Adrenal gland (tissue), 12 donors: ENCODE results near the gene GPBAR1. TPM values are rescaled to one million over a fixed set of nuclear protein-coding genes. Genes with fewer than 3 reads are reported as not detected.
A peak's percentile ranks its signal among the peaks of the same experiment; 100 is the strongest.

Experiments
- DNase-seq, 7 donors: peaks; one replicate each; pipeline ENCODE4 v3.0.0-alpha.2; 2019 to 2020
- H3K27ac ChIP-seq, 5 donors: fragments of 200-600 bp; sonication (generic) in 4 of 5; 1 replicate in 3 of 5; 2 replicates in 2 of 5; pipeline versions ENCODE4 v1.5.1 to v1.8.0; 2016 to 2020; ENCODE audit warnings: mild to moderate bottlenecking in 1 of 5
- H3K27me3 ChIP-seq: fragments of 200-600 bp; 2 replicates; pipeline ENCODE4 v1.8.0; 2021
- H3K36me3 ChIP-seq, 2 donors: fragments of 200-600 bp; replicated peaks in 1 of 2; 1 replicate in 1 of 2; 2 replicates in 1 of 2; pipeline versions ENCODE4 v1.5.1 to v1.8.0; 2018 to 2022
- H3K4me1 ChIP-seq, 2 donors: fragments of 200-600 bp; replicated peaks in 1 of 2; 1 replicate in 1 of 2; 2 replicates in 1 of 2; pipeline versions ENCODE4 v1.5.1 to v1.8.0; 2018 to 2021
- H3K4me3 ChIP-seq, 4 donors: fragments of 200-600 bp; sonication (generic) in 3 of 4; one replicate each; pipeline ENCODE4 v1.5.1; 2016 to 2018
- H3K9me3 ChIP-seq, 3 donors: fragments of 200-600 bp; sonication (generic) in 1 of 3; replicated peaks in 1 of 3; 1 replicate in 2 of 3; 2 replicates in 1 of 3; pipeline versions ENCODE4 v1.5.1 to v1.8.0; 2016 to 2021
- CTCF ChIP-seq, 6 experiments: fragments of 450-650 bp in 4 of 6; fragments of 200-600 bp in 2 of 6; sonication (generic) in 1 of 6; IDR thresholded peaks; 1 replicate in 5 of 6; 2 replicates in 1 of 6; pipeline versions ENCODE4 v1.5.1 to v1.8.0; 2016 to 2021; ENCODE audit warnings: antibody characterized with exemption in 6 of 6, mild to moderate bottlenecking in 2 of 6, moderate library complexity in 1 of 6
- POLR2A ChIP-seq, 2 donors: fragments of 450-650 bp; IDR thresholded peaks; one replicate each; pipeline ENCODE4 v1.6.1; 2017; ENCODE audit warnings: antibody characterized with exemption in 2 of 2, mild to moderate bottlenecking in 2 of 2, moderate library complexity in 1 of 2
- WGBS, 4 donors: extraction: QIAGEN DNeasy Blood & Tissue Kit in 2 of 4; methylation state at CpG; one replicate each; pipeline versions ENCODE4 v1.1.5 to v1.1.7; 2013 to 2017; 5-methylcytosine and 5-hydroxymethylcytosine counted together
- intact Hi-C, 2 donors: fragments of 100-400 bp; cut with DNase I; formaldehyde crosslinking; loops; one replicate each; pipeline versions ENCODE4 v1.14.1 to v1.15.0; 2022 to 2023
- polyA plus RNA-seq, 3 donors: library from polyadenylated mRNA; stranded (reverse); fragments of 200-250 nt in 2 of 3; fragments of 350-450 nt in 1 of 3; fragmentation: Illumina TruSeq in 1 of 3; extraction: RNeasy Lipid Tissue Mini Kit (QIAGEN cat#74804) in 1 of 3; gene quantifications; one replicate each; pipeline ENCODE4 v1.2.3, GENCODE V29; 2013 to 2014
- total RNA-seq, 9 donors: library from RNA; depleted of rRNA in 4 of 9; stranded (reverse); fragments of >200 nt in 4 of 9; fragments of 120-200 nt in 1 of 9; fragmentation: NEBNext Ultra II Directional in 1 of 9; extraction: Animal tissue kit (Norgen Biotek cat#: 25700) in 1 of 9; gene quantifications; one replicate each; pipeline versions ENCODE4 v1.1.0 to v1.2.4, GENCODE V29; 2013 to 2023
- donor health status: healthy with polysubstance abuse.
- donor health status: Bipolar disorder and iron deficiency.
- donor health status: DM: yes; HTN: yes; CAD: no.
- donor health status: DM: no; HTN: no; CAD: no.
- donor health status: DM: no; HTN: no; CAD: no.
- donor health status: DM: yes; HTN: yes; CAD: no.

Gene GPBAR1
- total and polyA plus RNA-seq, 12 donors, result 0.11 to 15.3 (median 2.9) TPM

- H3K27me3 ChIP-seq, result no peaks in the 10 kb centered on the region
- H3K4me3 ChIP-seq, result no peak overlapping the region
- intact Hi-C loops, result no loop called here
- TF ChIP-seq CTCF (IDR thresholded peaks at IDR 0.05) (no peak), POLR2A (IDR thresholded peaks at IDR 0.05) (no peak)
- WGBS, 4 donors, result 87 to 93% (median 91%) methylated on average over 4 of the region's 4 CpGs
- H3K36me3 ChIP-seq, result peaks cover 0 to 89% of the 10 kb centered on the region in 2 donors
- H3K9me3 ChIP-seq, result no peaks in the 10 kb centered on the region
- no peak overlapping the region for H3K27ac ChIP-seq
- DNase-seq, result no peak
- peaks cover 4 to 15% of the 10 kb centered on the region in 2 donors for H3K4me1 ChIP-seq
Observed at GRCh38 chr2:218236829-218237228, 24.0 kb upstream of the GPBAR1 start.

GRCh38 chr2:218238887-218239286 lies 21.9 kb upstream of the GPBAR1 start:
- TF ChIP-seq CTCF (IDR thresholded peaks at IDR 0.05) (no peak), POLR2A (IDR thresholded peaks at IDR 0.05) (no peak)
- no peaks in the 10 kb centered on the region for H3K27me3 ChIP-seq
- peaks cover 3 to 15% of the 10 kb centered on the region in 2 donors for H3K4me1 ChIP-seq
- H3K4me3 ChIP-seq, result no peak overlapping the region
- peak overlapping the region in 3 of 5 donors; percentile 5 to 54 (median 46) for H3K27ac ChIP-seq
- DNase-seq, result no peak
- H3K9me3 ChIP-seq, result no peaks in the 10 kb centered on the region
- intact Hi-C loops, result no loop called here
- 64 to 75% (median 72%) methylated on average over 1 of the region's 1 CpG for WGBS, 4 donors
- H3K36me3 ChIP-seq, result peaks cover 0 to 91% of the 10 kb centered on the region in 2 donors

- H3K36me3 ChIP-seq, result peaks cover 0 to 98% of the 10 kb centered on the region in 2 donors
- no peaks in the 10 kb centered on the region for H3K9me3 ChIP-seq
- no peak for DNase-seq
- H3K27ac ChIP-seq, result no peak overlapping the region
- intact Hi-C loops, result no loop called here
- TF ChIP-seq POLR2A (IDR thresholded peaks at IDR 0.05) (no peak), CTCF (IDR thresholded peaks at IDR 0.05) (no peak)
- 86 to 93% (median 87%) methylated on average over 1 of the region's 1 CpG for WGBS, 4 donors
- peaks cover 0 to 7% of the 10 kb centered on the region in 2 donors for H3K4me1 ChIP-seq
- H3K4me3 ChIP-seq, result no peak overlapping the region
- no peaks in the 10 kb centered on the region for H3K27me3 ChIP-seq
Observed at GRCh38 chr2:218244204-218244603, 16.6 kb upstream of the GPBAR1 start.

GRCh38 chr2:218244665-218245064 lies 16.1 kb upstream of the GPBAR1 start:
- TF ChIP-seq POLR2A (IDR thresholded peaks at IDR 0.05) (no peak), CTCF (IDR thresholded peaks at IDR 0.05) (no peak)
- Histone ChIP-seq H3K27ac (no peak overlapping the region), H3K4me1 (peaks cover 0 to 7% of the 10 kb centered on the region in 2 donors), H3K9me3 (no peaks in the 10 kb centered on the region), H3K27me3 (no peaks in the 10 kb centered on the region), H3K36me3 (peaks cover 0 to 98% of the 10 kb centered on the region in 2 donors), H3K4me3 (no peak overlapping the region)
- 75 to 80% (median 78%) methylated on average over 2 of the region's 2 CpGs for WGBS, 4 donors
- intact Hi-C loops, result no loop called here
- no peak for DNase-seq
